Neuronal stem cell (in vitro differentiated cells): ENCODE data around the gene TMEM138.

Source experiments
- DNase-seq: peaks from one replicate; pipeline ENCODE4 v3.0.0-alpha.2; 2013; ENCODE audit warnings: low spot score
- H2AFZ ChIP-seq: one replicate; pipeline ENCODE4 v1.6.1; 2013; ENCODE audit warnings: mild to moderate bottlenecking, low read length, inconsistent platforms
- H2AK5ac ChIP-seq: 2 replicates; pipeline ENCODE4 v1.6.1; 2013; ENCODE audit warnings: low read depth, mild to moderate bottlenecking, inconsistent platforms, low read length, moderate library complexity, mixed read lengths
- H2BK120ac ChIP-seq: 2 replicates; pipeline ENCODE4 v1.6.1; 2013; ENCODE audit warnings: low read depth, mild to moderate bottlenecking, inconsistent platforms, low read length, moderate library complexity, mixed read lengths
- H2BK12ac ChIP-seq: one replicate; pipeline ENCODE4 v1.6.1; 2013; ENCODE audit warnings: low read length, inconsistent platforms
- H2BK15ac ChIP-seq: 2 replicates; pipeline ENCODE4 v1.6.1; 2013; ENCODE audit warnings: mild to moderate bottlenecking, low read length, inconsistent platforms, mixed read lengths
- H2BK5ac ChIP-seq: one replicate; pipeline ENCODE4 v1.6.1; 2013; ENCODE audit warnings: inconsistent platforms, mild to moderate bottlenecking, low read length, moderate library complexity
- H3K14ac ChIP-seq: one replicate; pipeline ENCODE4 v1.6.1; 2013; ENCODE audit warnings: low read length, inconsistent platforms
- H3K18ac ChIP-seq: 2 replicates; pipeline ENCODE4 v1.6.1; 2013; ENCODE audit warnings: low read length, inconsistent platforms
- H3K23ac ChIP-seq: 2 replicates; pipeline ENCODE4 v1.6.1; 2013; ENCODE audit warnings: low read depth, mild to moderate bottlenecking, mixed read lengths, low read length, inconsistent platforms; ENCODE audit not compliant: poor library complexity
- H3K27ac ChIP-seq: replicated peaks from 3 replicates; pipeline ENCODE4 v1.5.1; 2013; ENCODE audit warnings: low read length, inconsistent platforms
- H3K27me3 ChIP-seq, 3 experiments: 2 replicates each; pipeline ENCODE4 v1.6.1; 2013; ENCODE audit warnings: low read length in 3 of 3, mild to moderate bottlenecking in 2 of 3, inconsistent platforms in 1 of 3, low read depth in 1 of 3, mixed read lengths in 1 of 3, moderate library complexity in 1 of 3; ENCODE audit not compliant: control insufficient read depth in 3 of 3, insufficient read depth in 3 of 3
- H3K36me3 ChIP-seq, 2 donors: replicated peaks in 1 of 2; 2 replicates each; pipeline ENCODE4 v1.6.1; 2013; ENCODE audit warnings: low read length in 2 of 2; ENCODE audit not compliant: control insufficient read depth in 2 of 2, insufficient read depth in 2 of 2
- H3K4ac ChIP-seq: 2 replicates; pipeline ENCODE4 v1.6.1; 2013; ENCODE audit warnings: inconsistent platforms, mild to moderate bottlenecking, low read length, moderate library complexity
- H3K4me1 ChIP-seq, 2 donors: 1 replicate in 1 of 2; 2 replicates in 1 of 2; pipeline ENCODE4 v1.6.1; 2013; ENCODE audit warnings: low read length in 2 of 2, low read depth in 1 of 2; ENCODE audit not compliant: control insufficient read depth in 2 of 2, insufficient read depth in 1 of 2
- H3K4me2 ChIP-seq: one replicate; pipeline ENCODE4 v1.6.1; 2013; ENCODE audit warnings: mild to moderate bottlenecking, low read length, inconsistent platforms; ENCODE audit not compliant: insufficient read depth, poor library complexity, severe bottlenecking
- H3K4me3 ChIP-seq, 2 donors: 2 replicates each; pipeline ENCODE4 v1.5.1; 2013; ENCODE audit warnings: low read length in 2 of 2, mild to moderate bottlenecking in 2 of 2, inconsistent platforms in 1 of 2, moderate library complexity in 1 of 2
- H3K79me1 ChIP-seq: one replicate; pipeline ENCODE4 v1.6.1; 2013; ENCODE audit warnings: low read depth, mild to moderate bottlenecking, inconsistent platforms, low read length, moderate library complexity
- H3K9ac ChIP-seq: one replicate; pipeline ENCODE4 v1.6.1; 2013; ENCODE audit warnings: mild to moderate bottlenecking, low read depth, low read length, inconsistent platforms; ENCODE audit not compliant: poor library complexity
- H3K9me3 ChIP-seq, 2 donors: replicated peaks in 1 of 2; 2 replicates each; pipeline versions ENCODE3 to v1.6.1; 2013; ENCODE audit warnings: low read length in 2 of 2, mild to moderate bottlenecking in 2 of 2, inconsistent platforms in 1 of 2, low read depth in 1 of 2, mixed read lengths in 1 of 2, moderate library complexity in 1 of 2; ENCODE audit not compliant: control insufficient read depth in 2 of 2, insufficient read depth in 1 of 2
- H4K8ac ChIP-seq: one replicate; pipeline ENCODE4 v1.6.1; 2013; ENCODE audit warnings: low read depth, mild to moderate bottlenecking, inconsistent platforms, low read length, moderate library complexity
- H4K91ac ChIP-seq: one replicate; pipeline ENCODE4 v1.6.1; 2013; ENCODE audit warnings: low read length, low read depth, mild to moderate bottlenecking, inconsistent platforms; ENCODE audit not compliant: poor library complexity
- WGBS, 2 donors: extraction: QIAGEN DNeasy Blood & Tissue Kit; methylation state at CpG; one replicate each; pipeline ENCODE4 v1.1.7; 2013; ENCODE audit warnings: missing lambda C conversion rate in 2 of 2, mixed read lengths in 1 of 2; ENCODE audit not compliant: insufficient read length in 2 of 2, insufficient replicate concordance in 1 of 2; ENCODE audit errors: extremely low coverage in 2 of 2; 5-methylcytosine and 5-hydroxymethylcytosine counted together

Gene TMEM138

DNA sequence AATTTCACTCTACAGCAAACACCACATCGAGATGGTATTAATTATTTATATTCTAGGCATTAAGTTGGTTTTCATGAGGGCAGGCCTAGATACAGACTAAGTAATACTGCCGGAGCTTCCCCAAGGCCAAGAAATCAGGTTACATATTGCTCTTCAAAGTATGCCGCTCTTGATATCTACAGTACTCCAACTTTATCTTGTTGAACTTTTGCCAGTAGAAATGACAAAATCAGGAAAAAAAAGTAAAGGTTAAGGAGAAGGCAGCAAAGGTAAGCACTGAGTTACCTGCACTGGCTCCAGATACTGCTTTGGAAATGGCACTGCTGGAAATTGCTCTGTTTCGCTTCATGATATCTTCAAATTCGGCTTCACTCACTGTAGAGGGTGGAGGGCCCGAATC lies 53.2 kb downstream of the TMEM138 start:
- H3K27ac ChIP-seq: no peak overlapping the region
- no peak overlapping the region for H2BK120ac ChIP-seq
- H4K91ac ChIP-seq: no peak overlapping the region
- H2AK5ac ChIP-seq: no peak overlapping the region
- H3K4me1 ChIP-seq: no peaks in the 10 kb centered on the region
- no peak overlapping the region for H2AFZ ChIP-seq
- H3K36me3 ChIP-seq: peaks cover 65 to 100% of the 10 kb centered on the region in 2 donors
- H3K9me3 ChIP-seq: no peaks in the 10 kb centered on the region
- H3K14ac ChIP-seq: no peak overlapping the region
- H3K18ac ChIP-seq: no peak overlapping the region
- no peaks in the 10 kb centered on the region for H3K79me1 ChIP-seq
- H3K4me2 ChIP-seq: no peak overlapping the region
- H3K4ac ChIP-seq: no peak overlapping the region
- no peak overlapping the region for H3K4me3 ChIP-seq
- no peak for DNase-seq
- H3K23ac ChIP-seq: no peak overlapping the region
- no peak overlapping the region for H2BK5ac ChIP-seq
- H2BK12ac ChIP-seq: no peak overlapping the region
- no peak overlapping the region for H3K9ac ChIP-seq
- H3K27me3 ChIP-seq: no peaks in the 10 kb centered on the region
- WGBS, 2 donors: no CpG with 5 or more reads among the region's 6 CpGs
- no peak overlapping the region for H4K8ac ChIP-seq
- no peak overlapping the region for H2BK15ac ChIP-seq

DNA sequence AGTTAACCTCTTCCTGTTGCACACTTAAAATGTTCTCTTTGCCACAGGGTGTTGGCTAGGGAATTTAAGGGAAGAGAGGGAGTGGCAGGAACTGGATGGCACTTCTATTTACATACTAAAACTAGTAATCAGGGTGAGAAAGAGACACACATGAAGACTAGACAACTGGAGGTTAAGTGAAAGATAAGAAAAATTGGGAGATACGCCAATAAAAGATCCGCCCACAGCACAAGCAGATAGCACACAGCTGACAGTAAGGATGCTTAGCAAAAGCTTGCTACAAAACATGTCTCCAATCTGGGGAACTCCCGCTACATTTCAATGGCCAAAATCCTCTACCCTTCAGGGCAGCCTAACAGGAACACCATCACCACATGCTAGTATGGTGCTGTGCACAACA lies 54.8 kb downstream of the TMEM138 start:
- no peak for DNase-seq

DNA sequence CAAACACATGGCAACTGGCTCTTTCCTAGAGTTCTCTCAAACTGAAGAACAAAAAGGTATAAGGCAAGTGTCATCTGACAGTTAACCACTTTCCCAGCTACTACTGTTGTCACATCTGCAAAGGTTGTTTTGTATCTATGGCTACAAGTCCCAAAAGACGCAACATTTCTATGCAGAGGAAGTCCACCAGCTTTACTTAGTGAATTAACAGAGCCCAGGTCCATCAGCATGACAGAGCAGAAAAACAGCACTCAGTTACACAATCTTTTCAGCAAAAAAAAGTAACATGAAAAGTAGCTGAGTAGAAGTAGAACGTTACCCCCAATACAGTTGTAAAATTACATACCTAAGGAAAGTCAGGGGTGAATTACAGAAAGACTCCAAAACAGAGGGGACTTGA lies 55.5 kb downstream of the TMEM138 start:
- peaks cover 5% of the 10 kb centered on the region for H3K79me1 ChIP-seq
- H3K18ac ChIP-seq: no peak overlapping the region
- no peak overlapping the region for H2BK120ac ChIP-seq
- no CpG with 5 or more reads among the region's 2 CpGs for WGBS, 2 donors
- H2BK5ac ChIP-seq: no peak overlapping the region
- peaks cover 59 to 100% of the 10 kb centered on the region in 2 donors for H3K36me3 ChIP-seq
- no peak overlapping the region for H2BK15ac ChIP-seq
- H3K23ac ChIP-seq: no peak overlapping the region
- DNase-seq: no peak
- H3K9me3 ChIP-seq: no peaks in the 10 kb centered on the region
- no peak overlapping the region for H3K4me3 ChIP-seq
- no peak overlapping the region for H3K4me2 ChIP-seq
- H4K91ac ChIP-seq: no peak overlapping the region
- no peak overlapping the region for H3K9ac ChIP-seq
- H3K27ac ChIP-seq: no peak overlapping the region
- no peaks in the 10 kb centered on the region for H3K4me1 ChIP-seq
- H4K8ac ChIP-seq: no peak overlapping the region
- H3K14ac ChIP-seq: no peak overlapping the region
- no peak overlapping the region for H2BK12ac ChIP-seq
- H3K4ac ChIP-seq: no peak overlapping the region
- no peak overlapping the region for H2AFZ ChIP-seq
- H3K27me3 ChIP-seq: no peaks in the 10 kb centered on the region
- H2AK5ac ChIP-seq: no peak overlapping the region

More for the DNA sequence above, 54.8 kb downstream of the TMEM138 start:
- no peak overlapping the region for H3K14ac ChIP-seq
- peaks cover 5% of the 10 kb centered on the region for H3K79me1 ChIP-seq
- no peak overlapping the region for H2BK12ac ChIP-seq
- WGBS, 2 donors: no CpG with 5 or more reads among the region's 3 CpGs
- H3K9ac ChIP-seq: no peak overlapping the region
- no peak overlapping the region for H3K27ac ChIP-seq
- no peak overlapping the region for H2BK5ac ChIP-seq
- H3K4me2 ChIP-seq: no peak overlapping the region
- H3K4me1 ChIP-seq: no peaks in the 10 kb centered on the region
- no peak overlapping the region for H2BK15ac ChIP-seq
- H3K18ac ChIP-seq: no peak overlapping the region
- peaks cover 59 to 100% of the 10 kb centered on the region in 2 donors for H3K36me3 ChIP-seq
- no peak overlapping the region for H3K23ac ChIP-seq
- no peak overlapping the region for H2BK120ac ChIP-seq
- H2AFZ ChIP-seq: no peak overlapping the region
- no peaks in the 10 kb centered on the region for H3K9me3 ChIP-seq
- no peak overlapping the region for H2AK5ac ChIP-seq
- H3K4ac ChIP-seq: no peak overlapping the region
- H4K91ac ChIP-seq: no peak overlapping the region
- no peak overlapping the region for H3K4me3 ChIP-seq
- no peaks in the 10 kb centered on the region for H3K27me3 ChIP-seq
- no peak overlapping the region for H4K8ac ChIP-seq

GRCh38 chr11:61418136-61418535 lies 56.0 kb downstream of the TMEM138 start:
- no peak overlapping the region for H2BK15ac ChIP-seq
- no peak overlapping the region for H2AFZ ChIP-seq
- no peak overlapping the region for H3K4ac ChIP-seq
- H4K8ac ChIP-seq: no peak overlapping the region
- H2BK12ac ChIP-seq: no peak overlapping the region
- H3K23ac ChIP-seq: no peak overlapping the region
- H3K4me2 ChIP-seq: no peak overlapping the region
- no peaks in the 10 kb centered on the region for H3K4me1 ChIP-seq
- H2AK5ac ChIP-seq: no peak overlapping the region
- no peaks in the 10 kb centered on the region for H3K27me3 ChIP-seq
- no peak overlapping the region for H2BK120ac ChIP-seq
- H3K27ac ChIP-seq: no peak overlapping the region
- no peak overlapping the region for H3K18ac ChIP-seq
- no peak overlapping the region for H4K91ac ChIP-seq
- no peaks in the 10 kb centered on the region for H3K9me3 ChIP-seq
- H3K9ac ChIP-seq: no peak overlapping the region
- no peak overlapping the region for H3K4me3 ChIP-seq
- H3K79me1 ChIP-seq: peaks cover 5% of the 10 kb centered on the region
- no peak overlapping the region for H3K14ac ChIP-seq
- peaks cover 59 to 98% of the 10 kb centered on the region in 2 donors for H3K36me3 ChIP-seq
- no peak overlapping the region for H2BK5ac ChIP-seq
- no peak for DNase-seq
